Measurements from ENCODE around the gene ACBD6.

GRCh38 chr1:180363246-180363995 lies 139.0 kb downstream of the ACBD6 start:
- no peak for TF ChIP-seq POLR2A (IDR thresholded peaks at IDR 0.05; ENCODE audit: low read length)
- no peak for TF ChIP-seq GATA1 (IDR thresholded peaks at IDR 0.05; ENCODE audit: low read depth, low read length)

Data from erythroblast (primary cell).